ENCODE results near the gene PCDHA13. TPM values are rescaled to one million over a fixed set of nuclear protein-coding genes. Genes with fewer than 3 reads are reported as not detected.
"Not testable (repeated sequence)": the region's sequence is repeated elsewhere in the genome, so short reads cannot be mapped to it uniquely, and the experiment has no call there.

PCDHA13 gene
- polyA plus RNA-seq, 1 donor (not counting 4 experiments of a cell fraction or from before 2014, with no cell fraction given) = 0.04 TPM

- H3K9ac ChIP-seq (ENCODE audit: control insufficient read depth, extremely low read depth, insufficient read depth, low read length) = no peak overlapping the region
- no peak overlapping the region for H3K4me3 ChIP-seq (ENCODE audit: control insufficient read depth in 2 of 3, extremely low read depth in 1 of 3, insufficient read depth in 2 of 3, low read depth in 1 of 3, low read length in 3 of 3)
- H3K36me3 ChIP-seq (ENCODE audit: control insufficient read depth in 2 of 2, extremely low read depth in 1 of 2, insufficient read depth in 2 of 2, low read length in 2 of 2) = no peaks in the 10 kb centered on the region
- H2AFZ ChIP-seq (ENCODE audit: control insufficient read depth, low read length) = no peak overlapping the region
- no peak overlapping the region for H3K27ac ChIP-seq (ENCODE audit: control insufficient read depth, insufficient read depth, low read length)
- no peaks in the 10 kb centered on the region for H3K79me2 ChIP-seq (ENCODE audit: control insufficient read depth, insufficient read depth, low read length)
- H3K4me1 ChIP-seq (ENCODE audit: control insufficient read depth, extremely low read depth, insufficient read depth, low read length) = no peaks in the 10 kb centered on the region
- no peaks in the 10 kb centered on the region for H3K27me3 ChIP-seq (ENCODE audit: control insufficient read depth, extremely low read depth, insufficient read depth, low read length)
- H4K20me1 ChIP-seq (ENCODE audit: control insufficient read depth, extremely low read depth, insufficient read depth, low read length) = no peaks in the 10 kb centered on the region
- dilution Hi-C loops (cut with MboI; ENCODE audit: extremely low pct_ligation_motif_present, low sequenced_read_pairs) = no loop called here
- FAIRE-seq (no peak), DNase-seq (ENCODE audit: low read depth, low spot score) (no peak)
- H3K9me3 ChIP-seq (ENCODE audit: control insufficient read depth, low read depth, low read length) = peaks cover 13% of the 10 kb centered on the region
- TF ChIP-seq EZH2 (IDR thresholded peaks at IDR 0.05; ENCODE audit: low read length) (no peak), CTCF (optimal IDR thresholded peaks at IDR 0.05 in 1 of 3, IDR thresholded peaks at IDR 0.05 in 1 of 3, conservative IDR thresholded peaks at IDR 0.05 in 1 of 3; ENCODE audit: extremely low read depth in 1 of 3, insufficient read depth in 2 of 3, low read length in 3 of 3) (no peak)
- no peak overlapping the region for H3K4me2 ChIP-seq (ENCODE audit: control insufficient read depth, extremely low read depth, insufficient read depth, low read depth, low read length)
- H3K9me1 ChIP-seq (ENCODE audit: control insufficient read depth, extremely low read depth, insufficient read depth, low read length) = no peaks in the 10 kb centered on the region
These were observed 11.4 kb upstream of the PCDHA13 start for GRCh38 chr5:140870221-140871201.

DNA sequence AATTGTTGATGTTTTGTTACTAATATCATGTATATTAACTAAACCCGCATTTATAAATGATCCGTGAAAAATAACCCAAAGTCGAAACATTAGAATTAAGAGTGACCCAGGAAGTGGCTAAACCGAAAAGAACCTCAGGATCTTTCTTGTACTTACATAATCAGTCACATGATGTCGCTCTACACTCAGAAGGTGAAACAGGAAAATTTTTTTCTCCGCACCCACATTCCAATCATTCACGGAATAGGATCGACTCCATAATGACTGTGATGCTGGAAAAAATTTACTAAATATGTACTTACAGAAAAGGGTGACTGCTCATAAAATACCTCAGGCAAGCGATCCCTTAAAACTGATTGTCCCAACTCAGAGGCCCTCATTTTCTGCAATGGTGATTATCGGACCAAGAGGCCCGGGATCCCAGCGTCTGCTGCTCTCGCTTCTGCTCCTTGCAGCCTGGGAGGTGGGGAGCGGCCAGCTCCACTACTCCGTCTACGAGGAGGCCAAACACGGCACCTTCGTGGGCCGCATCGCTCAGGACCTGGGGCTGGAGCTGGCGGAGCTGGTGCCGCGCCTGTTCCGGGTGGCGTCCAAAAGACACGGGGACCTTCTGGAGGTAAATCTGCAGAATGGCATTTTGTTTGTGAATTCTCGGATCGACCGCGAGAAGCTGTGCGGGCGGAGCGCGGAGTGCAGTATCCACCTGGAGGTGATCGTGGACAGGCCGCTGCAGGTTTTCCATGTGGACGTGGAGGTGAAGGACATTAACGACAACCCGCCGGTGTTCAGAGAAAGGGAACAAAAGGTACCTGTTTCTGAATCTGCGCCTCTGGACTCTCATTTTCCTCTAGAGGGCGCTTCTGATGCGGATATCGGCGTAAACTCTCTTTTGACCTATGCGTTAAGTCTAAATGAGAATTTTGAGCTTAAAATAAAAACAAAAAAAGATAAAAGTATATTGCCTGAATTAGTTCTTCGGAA lies 6.5 kb upstream of the PCDHA13 start, which contains the start of gene PCDHA12:
Gene PCDHA12, plus strand, starts transcription at position 224 of the 981 bp plus-strand sequence. Its CDS starts 165 bp downstream, at position 389.
- no peak within 1 kb of the TSS for H3K4me2 ChIP-seq (ENCODE audit: control insufficient read depth, extremely low read depth, insufficient read depth, low read depth, low read length)
- no peaks in the 10 kb centered on the region for H3K4me1 ChIP-seq (ENCODE audit: control insufficient read depth, extremely low read depth, insufficient read depth, low read length)
- TF ChIP-seq CTCF (optimal IDR thresholded peaks at IDR 0.05 in 1 of 3, IDR thresholded peaks at IDR 0.05 in 1 of 3, conservative IDR thresholded peaks at IDR 0.05 in 1 of 3; ENCODE audit: extremely low read depth in 1 of 3, insufficient read depth in 2 of 3, low read length in 3 of 3) = no peak
- no peak for TF ChIP-seq EZH2 (IDR thresholded peaks at IDR 0.05; ENCODE audit: low read length)
- H3K36me3 ChIP-seq (ENCODE audit: control insufficient read depth in 2 of 2, extremely low read depth in 1 of 2, insufficient read depth in 2 of 2, low read length in 2 of 2) = no peaks in the 10 kb centered on the region
- no peak within 1 kb of the TSS for H2AFZ ChIP-seq (ENCODE audit: control insufficient read depth, low read length)
- H3K4me3 ChIP-seq (ENCODE audit: control insufficient read depth in 2 of 3, extremely low read depth in 1 of 3, insufficient read depth in 2 of 3, low read depth in 1 of 3, low read length in 3 of 3) = peak within 1 kb of the TSS in 1 of 3 experiments; percentile 13
- no peaks in the 10 kb centered on the region for H4K20me1 ChIP-seq (ENCODE audit: control insufficient read depth, extremely low read depth, insufficient read depth, low read length)
- dilution Hi-C loops (cut with MboI; ENCODE audit: extremely low pct_ligation_motif_present, low sequenced_read_pairs) = no loop called here
- FAIRE-seq (no peak), DNase-seq (ENCODE audit: low read depth, low spot score) (no peak)
- no peak within 1 kb of the TSS for H3K27ac ChIP-seq (ENCODE audit: control insufficient read depth, insufficient read depth, low read length)
- H3K27me3 ChIP-seq (ENCODE audit: control insufficient read depth, extremely low read depth, insufficient read depth, low read length) = no peaks in the 10 kb centered on the region
- no peaks in the 10 kb centered on the region for H3K9me1 ChIP-seq (ENCODE audit: control insufficient read depth, extremely low read depth, insufficient read depth, low read length)
- no peaks in the 10 kb centered on the region for H3K79me2 ChIP-seq (ENCODE audit: control insufficient read depth, insufficient read depth, low read length)
- no peak within 1 kb of the TSS for H3K9ac ChIP-seq (ENCODE audit: control insufficient read depth, extremely low read depth, insufficient read depth, low read length)
- H3K9me3 ChIP-seq (ENCODE audit: control insufficient read depth, low read depth, low read length) = peaks cover 19% of the 10 kb centered on the region

DNA sequence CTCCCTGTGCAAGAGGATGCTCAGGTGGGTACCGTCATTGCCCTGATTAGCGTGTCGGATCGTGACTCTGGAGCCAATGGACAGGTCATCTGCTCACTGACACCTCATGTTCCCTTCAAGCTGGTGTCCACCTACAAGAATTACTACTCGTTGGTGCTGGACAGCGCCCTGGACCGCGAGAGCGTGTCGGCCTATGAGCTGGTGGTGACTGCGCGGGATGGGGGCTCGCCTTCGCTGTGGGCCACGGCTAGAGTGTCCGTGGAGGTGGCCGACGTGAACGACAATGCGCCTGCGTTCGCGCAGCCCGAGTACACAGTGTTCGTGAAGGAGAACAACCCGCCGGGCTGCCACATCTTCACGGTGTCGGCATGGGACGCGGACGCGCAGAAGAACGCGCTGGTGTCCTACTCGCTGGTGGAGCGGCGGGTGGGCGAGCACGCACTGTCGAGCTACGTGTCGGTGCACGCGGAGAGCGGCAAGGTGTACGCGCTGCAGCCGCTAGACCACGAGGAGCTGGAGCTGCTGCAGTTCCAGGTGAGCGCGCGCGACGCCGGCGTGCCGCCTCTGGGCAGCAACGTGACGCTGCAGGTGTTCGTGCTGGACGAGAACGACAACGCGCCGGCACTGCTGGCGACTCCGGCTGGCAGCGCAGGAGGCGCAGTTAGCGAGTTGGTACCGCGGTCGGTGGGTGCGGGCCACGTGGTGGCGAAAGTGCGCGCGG lies 5.2 kb upstream of the PCDHA13 start:
- H3K4me3 ChIP-seq (ENCODE audit: control insufficient read depth in 2 of 3, extremely low read depth in 1 of 3, insufficient read depth in 2 of 3, low read depth in 1 of 3, low read length in 3 of 3); dilution Hi-C loops (cut with MboI; ENCODE audit: extremely low pct_ligation_motif_present, low sequenced_read_pairs); H2AFZ ChIP-seq (ENCODE audit: control insufficient read depth, low read length); H3K9me1 ChIP-seq (ENCODE audit: control insufficient read depth, extremely low read depth, insufficient read depth, low read length); FAIRE-seq; H3K27me3 ChIP-seq (ENCODE audit: control insufficient read depth, extremely low read depth, insufficient read depth, low read length); H4K20me1 ChIP-seq (ENCODE audit: control insufficient read depth, extremely low read depth, insufficient read depth, low read length); H3K4me2 ChIP-seq (ENCODE audit: control insufficient read depth, extremely low read depth, insufficient read depth, low read depth, low read length); H3K27ac ChIP-seq (ENCODE audit: control insufficient read depth, insufficient read depth, low read length); H3K4me1 ChIP-seq (ENCODE audit: control insufficient read depth, extremely low read depth, insufficient read depth, low read length); H3K79me2 ChIP-seq (ENCODE audit: control insufficient read depth, insufficient read depth, low read length); DNase-seq (ENCODE audit: low read depth, low spot score); H3K36me3 ChIP-seq (ENCODE audit: control insufficient read depth in 2 of 2, extremely low read depth in 1 of 2, insufficient read depth in 2 of 2, low read length in 2 of 2); H3K9ac ChIP-seq (ENCODE audit: control insufficient read depth, extremely low read depth, insufficient read depth, low read length): not testable (repeated sequence)
- peaks cover 11% of the 10 kb centered on the region for H3K9me3 ChIP-seq (ENCODE audit: control insufficient read depth, low read depth, low read length)
